GM18909 (cell line): ENCODE results near the gene ETS2.
"Not testable (repeated sequence)": the region's sequence is repeated elsewhere in the genome, so short reads cannot be mapped to it uniquely, and the experiment has no call there.

ENCODE experiments used
- ATAC-seq: cut with Tn5 transposase; IDR thresholded peaks from one replicate; pipeline ENCODE4 v1.9.1; 2021; ENCODE audit warnings: mild to moderate bottlenecking; ENCODE audit not compliant: unreplicated experiment, poor library complexity

The ETS2 gene

GRCh38 chr21:38831526-38832467, 26.1 kb downstream of the ETS2 start:
- ATAC-seq: peak; percentile 93

- no peak for ATAC-seq
Observed at GRCh38 chr21:38832664-38833063, 26.9 kb downstream of the ETS2 start.

GRCh38 chr21:38833117-38833516, 27.4 kb downstream of the ETS2 start:
- ATAC-seq: no peak

- no peak for ATAC-seq
Observed at GRCh38 chr21:38834725-38835124, 29.0 kb downstream of the ETS2 start.

GRCh38 chr21:38837806-38838461, 32.2 kb downstream of the ETS2 start:
- ATAC-seq: no peak

GRCh38 chr21:38838598-38839327, 33.0 kb downstream of the ETS2 start:
- ATAC-seq: no peak

- no peak for ATAC-seq
Observed at GRCh38 chr21:38839328-38840286, 33.9 kb downstream of the ETS2 start.

GRCh38 chr21:38840456-38841300, 34.9 kb downstream of the ETS2 start:
- no peak for ATAC-seq

GRCh38 chr21:38841472-38841871, 35.7 kb downstream of the ETS2 start:
- ATAC-seq: no peak

GRCh38 chr21:38842079-38842478, 36.4 kb downstream of the ETS2 start:
- ATAC-seq: no peak

- ATAC-seq: no peak
Observed at GRCh38 chr21:38843379-38843778, 37.6 kb downstream of the ETS2 start.

GRCh38 chr21:38843806-38844503, 38.2 kb downstream of the ETS2 start:
- no peak for ATAC-seq

GRCh38 chr21:38845374-38845773, 39.6 kb downstream of the ETS2 start:
- not testable (repeated sequence) for ATAC-seq

- ATAC-seq: no peak
Observed at GRCh38 chr21:38847556-38847955, 41.8 kb downstream of the ETS2 start.

- no peak for ATAC-seq
Observed at GRCh38 chr21:38848187-38848609, 42.5 kb downstream of the ETS2 start.

- no peak for ATAC-seq
Observed at GRCh38 chr21:38849776-38850175, 44.0 kb downstream of the ETS2 start.

GRCh38 chr21:38850277-38850951, 44.7 kb downstream of the ETS2 start:
- ATAC-seq: no peak

GRCh38 chr21:38851101-38851500, 45.4 kb downstream of the ETS2 start:
- no peak for ATAC-seq
